ENCODE data around the gene GSE1. TPM values are rescaled to one million over a fixed set of nuclear protein-coding genes. Genes with fewer than 3 reads are reported as not detected.

GSE1 gene
- total and polyA plus RNA-seq, 9 of the 15 experiments (the other 6 are each of a cell fraction or from before 2014, with no cell fraction given) = 12.2 to 244 (median 57.9) TPM

DNA sequence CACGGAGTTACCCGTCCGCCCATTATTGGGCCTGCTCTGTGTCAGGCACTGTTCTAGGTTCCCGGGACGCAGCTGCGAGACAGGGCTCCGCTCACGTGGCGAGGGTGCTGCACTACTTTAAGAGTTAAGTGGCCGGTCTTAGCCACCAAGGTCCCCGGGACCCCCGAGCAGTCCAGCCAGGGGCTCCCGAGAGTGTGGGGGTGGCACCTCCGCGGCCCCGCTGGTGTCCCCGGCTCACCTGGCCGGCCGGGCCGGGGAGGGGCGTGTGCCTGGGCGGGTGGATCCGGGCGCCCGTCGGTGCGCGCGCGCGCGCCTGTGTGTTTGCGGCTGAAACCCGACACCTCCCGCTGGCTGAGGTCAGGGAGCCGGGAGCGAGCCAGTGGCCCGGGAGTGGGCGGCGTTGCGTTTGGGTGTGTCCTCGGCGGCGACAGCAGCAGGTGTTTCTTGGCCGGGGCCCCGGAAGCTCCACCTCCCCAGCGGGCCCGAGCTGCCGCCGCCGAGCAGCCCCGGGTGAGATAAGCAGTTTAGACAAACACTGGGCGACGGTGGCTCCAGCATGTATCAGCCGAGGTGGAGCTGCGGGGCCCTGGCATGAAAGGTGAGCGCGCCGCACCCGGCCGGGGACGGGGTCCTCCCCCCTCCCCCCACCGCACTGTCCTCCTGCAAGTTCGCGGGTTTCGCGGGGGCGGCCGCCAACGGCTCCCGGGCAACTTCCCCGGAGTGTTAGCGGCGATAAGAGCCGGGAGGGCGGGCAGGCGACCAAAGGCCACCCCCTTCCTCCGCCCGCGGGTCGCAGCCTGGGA, at the start of gene GSE1 (continued):
- no peak for TF ChIP-seq ZNF584 (CRISPR knock-in tag; IDR thresholded peaks at IDR 0.05; ENCODE audit: low read depth)
- TF ChIP-seq CEBPG (CRISPR knock-in tag; IDR thresholded peaks at IDR 0.05) = no peak; the same call in 1 of the 2 replicates
- TF ChIP-seq CEBPG (tag; conservative IDR thresholded peaks at IDR 0.05 in 1 of 2, IDR thresholded peaks at IDR 0.05 in 1 of 2) = no peak
- TF ChIP-seq ZSCAN29 (IDR thresholded peaks at IDR 0.05) = no peak
- TF ChIP-seq CBX1 (IDR thresholded peaks at IDR 0.05; ENCODE audit: low read depth) = peak; percentile 47; the same call in 1 of the 2 replicates
- TF ChIP-seq ESRRB (CRISPR knock-in tag; IDR thresholded peaks at IDR 0.05; ENCODE audit: borderline replicate concordance) = no peak
- peak; percentile 23 for TF ChIP-seq RB1 (IDR thresholded peaks at IDR 0.05; ENCODE audit: low read depth)
- TF ChIP-seq PURB (CRISPR knock-in tag; IDR thresholded peaks at IDR 0.05; ENCODE audit: low read depth) = no peak
- peak; percentile 97 for TF ChIP-seq LEF1 (IDR thresholded peaks at IDR 0.05)
- TF ChIP-seq NRF1 (conservative IDR thresholded peaks at IDR 0.05 in 1 of 2, IDR thresholded peaks at IDR 0.05 in 1 of 2) = peak; percentile 92
- TF ChIP-seq NR2C1 (IDR thresholded peaks at IDR 0.05) = peak; percentile 19; the same call in 1 of the 2 replicates
- 0 out of 2 replicates have a peak, but pooled peaks have one; percentile 37 for TF ChIP-seq NR2C1 (tag; IDR thresholded peaks at IDR 0.05)
- no peak for TF ChIP-seq ARID2 (IDR thresholded peaks at IDR 0.05)
- peak; percentile 74; the same call in 1 of the 2 replicates for TF ChIP-seq TOE1 (IDR thresholded peaks at IDR 0.05; ENCODE audit: borderline replicate concordance)
- TF ChIP-seq TOE1 (CRISPR knock-in tag; IDR thresholded peaks at IDR 0.05; ENCODE audit: borderline replicate concordance, low read depth) = no peak
- TF ChIP-seq, protein P1, sequence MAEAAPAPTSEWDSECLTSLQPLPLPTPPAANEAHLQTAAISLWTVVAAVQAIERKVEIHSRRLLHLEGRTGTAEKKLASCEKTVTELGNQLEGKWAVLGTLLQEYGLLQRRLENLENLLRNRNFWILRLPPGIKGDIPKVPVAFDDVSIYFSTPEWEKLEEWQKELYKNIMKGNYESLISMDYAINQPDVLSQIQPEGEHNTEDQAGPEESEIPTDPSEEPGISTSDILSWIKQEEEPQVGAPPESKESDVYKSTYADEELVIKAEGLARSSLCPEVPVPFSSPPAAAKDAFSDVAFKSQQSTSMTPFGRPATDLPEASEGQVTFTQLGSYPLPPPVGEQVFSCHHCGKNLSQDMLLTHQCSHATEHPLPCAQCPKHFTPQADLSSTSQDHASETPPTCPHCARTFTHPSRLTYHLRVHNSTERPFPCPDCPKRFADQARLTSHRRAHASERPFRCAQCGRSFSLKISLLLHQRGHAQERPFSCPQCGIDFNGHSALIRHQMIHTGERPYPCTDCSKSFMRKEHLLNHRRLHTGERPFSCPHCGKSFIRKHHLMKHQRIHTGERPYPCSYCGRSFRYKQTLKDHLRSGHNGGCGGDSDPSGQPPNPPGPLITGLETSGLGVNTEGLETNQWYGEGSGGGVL (CRISPR knock-in tag; IDR thresholded peaks at IDR 0.05) = no peak
- TF ChIP-seq SMARCA4 (IDR thresholded peaks at IDR 0.05) = peak; percentile 84
- TF ChIP-seq, protein P2, sequence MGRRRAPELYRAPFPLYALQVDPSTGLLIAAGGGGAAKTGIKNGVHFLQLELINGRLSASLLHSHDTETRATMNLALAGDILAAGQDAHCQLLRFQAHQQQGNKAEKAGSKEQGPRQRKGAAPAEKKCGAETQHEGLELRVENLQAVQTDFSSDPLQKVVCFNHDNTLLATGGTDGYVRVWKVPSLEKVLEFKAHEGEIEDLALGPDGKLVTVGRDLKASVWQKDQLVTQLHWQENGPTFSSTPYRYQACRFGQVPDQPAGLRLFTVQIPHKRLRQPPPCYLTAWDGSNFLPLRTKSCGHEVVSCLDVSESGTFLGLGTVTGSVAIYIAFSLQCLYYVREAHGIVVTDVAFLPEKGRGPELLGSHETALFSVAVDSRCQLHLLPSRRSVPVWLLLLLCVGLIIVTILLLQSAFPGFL (CRISPR knock-in tag; IDR thresholded peaks at IDR 0.05) = no peak
- TF ChIP-seq, protein P3, sequence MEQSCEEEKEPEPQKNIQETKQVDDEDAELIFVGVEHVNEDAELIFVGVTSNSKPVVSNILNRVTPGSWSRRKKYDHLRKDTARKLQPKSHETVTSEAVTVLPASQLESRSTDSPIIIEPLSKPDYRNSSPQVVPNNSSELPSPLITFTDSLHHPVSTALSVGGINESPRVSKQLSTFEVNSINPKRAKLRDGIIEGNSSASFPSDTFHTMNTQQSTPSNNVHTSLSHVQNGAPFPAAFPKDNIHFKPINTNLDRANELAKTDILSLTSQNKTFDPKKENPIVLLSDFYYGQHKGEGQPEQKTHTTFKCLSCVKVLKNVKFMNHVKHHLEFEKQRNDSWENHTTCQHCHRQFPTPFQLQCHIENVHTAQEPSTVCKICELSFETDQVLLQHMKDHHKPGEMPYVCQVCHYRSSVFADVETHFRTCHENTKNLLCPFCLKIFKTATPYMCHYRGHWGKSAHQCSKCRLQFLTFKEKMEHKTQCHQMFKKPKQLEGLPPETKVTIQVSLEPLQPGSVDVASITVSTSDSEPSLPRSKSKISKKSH (CRISPR knock-in tag; IDR thresholded peaks at IDR 0.05) = no peak
- TF ChIP-seq ZNF263 (CRISPR knock-in tag; IDR thresholded peaks at IDR 0.05; ENCODE audit: borderline replicate concordance) = no peak
- TF ChIP-seq, protein P4, sequence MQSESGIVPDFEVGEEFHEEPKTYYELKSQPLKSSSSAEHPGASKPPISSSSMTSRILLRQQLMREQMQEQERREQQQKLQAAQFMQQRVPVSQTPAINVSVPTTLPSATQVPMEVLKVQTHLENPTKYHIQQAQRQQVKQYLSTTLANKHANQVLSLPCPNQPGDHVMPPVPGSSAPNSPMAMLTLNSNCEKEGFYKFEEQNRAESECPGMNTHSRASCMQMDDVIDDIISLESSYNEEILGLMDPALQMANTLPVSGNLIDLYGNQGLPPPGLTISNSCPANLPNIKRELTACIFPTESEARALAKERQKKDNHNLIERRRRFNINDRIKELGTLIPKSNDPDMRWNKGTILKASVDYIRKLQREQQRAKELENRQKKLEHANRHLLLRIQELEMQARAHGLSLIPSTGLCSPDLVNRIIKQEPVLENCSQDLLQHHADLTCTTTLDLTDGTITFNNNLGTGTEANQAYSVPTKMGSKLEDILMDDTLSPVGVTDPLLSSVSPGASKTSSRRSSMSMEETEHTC (IDR thresholded peaks at IDR 0.05) = no peak
